K562 (cell line): ENCODE data around the gene RAD50. TPM values are rescaled to one million over a fixed set of nuclear protein-coding genes. Genes with fewer than 3 reads are reported as not detected.

Source experiments
- ARNT ChIP-seq, 2 experiments: fragments of 450-650 bp; IDR thresholded peaks; 2 replicates each; pipeline ENCODE4 v1.6.1; 2016; ENCODE audit warnings: mild to moderate bottlenecking in 1 of 2
- E2F3 ChIP-seq: fragments of 250-450 bp; sonication (Bioruptor Pico); IDR thresholded peaks from 2 replicates; pipeline ENCODE4 v1.4.0; 2020; ENCODE audit warnings: mild to moderate bottlenecking
- E2F6 ChIP-seq, 2 experiments: IDR thresholded peaks; 2 replicates each; pipeline ENCODE4 v1.6.1; 2011; ENCODE audit warnings: borderline replicate concordance in 1 of 2, control low read depth in 1 of 2, low read depth in 1 of 2, low read length in 1 of 2, mild to moderate bottlenecking in 1 of 2, mixed read lengths in 1 of 2, moderate library complexity in 1 of 2; ENCODE audit not compliant: insufficient read depth in 1 of 2, insufficient read length in 1 of 2, poor library complexity in 1 of 2, severe bottlenecking in 1 of 2; ENCODE audit errors: extremely low read depth in 1 of 2
- FIP1L1 ChIP-seq: fragments of 200-400 bp; formaldehyde crosslinking; IDR thresholded peaks from 2 replicates; pipeline ENCODE4 v1.6.1; 2018; ENCODE audit warnings: mild to moderate bottlenecking, low read depth, low read length; ENCODE audit not compliant: poor library complexity, severe bottlenecking
- FOXJ2 ChIP-seq: fragments of 200-800 bp; sonication (Bioruptor generic); IDR thresholded peaks from 2 replicates; pipeline ENCODE4 v1.6.1; 2016; ENCODE audit warnings: missing genetic modification characterization, missing compliant biosample characterization
- KLF13 ChIP-seq: fragments of 450-650 bp; IDR thresholded peaks from 2 replicates; pipeline ENCODE4 v1.6.1; 2016; ENCODE audit warnings: missing genetic modification characterization, low read depth, mild to moderate bottlenecking, missing compliant biosample characterization, moderate library complexity, borderline replicate concordance
- MAFK ChIP-seq: IDR thresholded peaks from 2 replicates; pipeline ENCODE4 v1.6.1; 2011; ENCODE audit warnings: low read length, improper control_type of control experiment
- MEIS2 ChIP-seq: fragments of 450-650 bp; IDR thresholded peaks from 2 replicates; pipeline ENCODE4 v1.6.1; 2014; ENCODE audit warnings: mild to moderate bottlenecking; ENCODE audit not compliant: partially characterized antibody
- NCOR1 ChIP-seq: fragments of 450-650 bp; IDR thresholded peaks from 2 replicates; pipeline ENCODE4 v1.6.1; 2016; ENCODE audit warnings: mild to moderate bottlenecking, moderate library complexity
- NONO ChIP-seq, 2 experiments: fragments of 200-400 bp in 1 of 2; fragments of 450-650 bp in 1 of 2; formaldehyde crosslinking in 1 of 2; IDR thresholded peaks; 2 replicates each; pipeline ENCODE4 v1.6.1; 2017; ENCODE audit warnings: low read depth in 2 of 2, mild to moderate bottlenecking in 2 of 2, moderate library complexity in 2 of 2, low read length in 1 of 2
- OTX1 ChIP-seq: fragments of 450-650 bp; formaldehyde crosslinking; IDR thresholded peaks from 2 replicates; pipeline ENCODE4 v1.4.0; 2022; ENCODE audit warnings: mild to moderate bottlenecking
- PHF21A ChIP-seq: fragments of 450-650 bp; IDR thresholded peaks from 2 replicates; pipeline ENCODE4 v1.6.1; 2017; ENCODE audit warnings: low read depth, borderline replicate concordance
- RBM14 ChIP-seq: fragments of 200-400 bp; formaldehyde crosslinking; IDR thresholded peaks from 2 replicates; pipeline ENCODE4 v1.6.1; 2018; ENCODE audit warnings: low read depth, mild to moderate bottlenecking, low read length, moderate library complexity, borderline replicate concordance; ENCODE audit not compliant: insufficient read depth
- RBM39 ChIP-seq: fragments of 200-400 bp; formaldehyde crosslinking; optimal IDR thresholded peaks from 2 replicates; pipeline ENCODE3; 2018; ENCODE audit warnings: low read depth, low read length
- ZBED1 ChIP-seq: IDR thresholded peaks from 2 replicates; pipeline ENCODE4 v1.6.1; 2014
- ZNF174 ChIP-seq: fragments of 250-450 bp; sonication (Bioruptor Pico); IDR thresholded peaks from 2 replicates; pipeline ENCODE4 v1.4.0; 2020; ENCODE audit warnings: mild to moderate bottlenecking
- ZNF212 ChIP-seq: fragments of 450-650 bp; formaldehyde crosslinking; IDR thresholded peaks from 2 replicates; pipeline ENCODE4 v1.4.0; 2020; ENCODE audit warnings: mild to moderate bottlenecking
- ZNF583 ChIP-seq: fragments of 250-450 bp; sonication (Bioruptor Pico); IDR thresholded peaks from 2 replicates; pipeline ENCODE4 v1.4.0; 2020
- ZNF76 ChIP-seq: fragments of 250-450 bp; sonication (Bioruptor Pico); IDR thresholded peaks from 2 replicates; pipeline ENCODE4 v1.4.0; 2020; ENCODE audit warnings: mild to moderate bottlenecking, moderate library complexity, borderline replicate concordance
- ZNF77 ChIP-seq: fragments of 250-450 bp; sonication (Bioruptor Pico); IDR thresholded peaks from 2 replicates; pipeline ENCODE4 v1.5.0; 2020
- ZNF830 ChIP-seq: fragments of 250-450 bp; sonication (Bioruptor Pico); IDR thresholded peaks from 2 replicates; pipeline ENCODE4 v1.5.0; 2021; ENCODE audit warnings: mild to moderate bottlenecking
- polyA plus RNA-seq, 8 experiments: library from polyadenylated mRNA; depleted of rRNA in 4 of 8; stranded (reverse) in 5 of 8; unstranded in 3 of 8; fragments of >200 nt; fragmentation: Nextera tagmentation in 2 of 8; fragmentation: Illumina TruSeq in 1 of 8; extraction: Ambion mirVana in 2 of 8; extraction: Trizol in 1 of 8; gene quantifications; 2 replicates each; pipeline versions ENCODE4 v1.2.1 to v1.2.3, GENCODE V29; 2011 to 2014; ENCODE audit warnings: inconsistent platforms in 1 of 8, missing spikeins in 1 of 8
- total RNA-seq, 7 experiments: library from RNA; depleted of rRNA in 6 of 7; stranded (reverse); fragments of >200 nt in 6 of 7; fragmentation: Illumina TruSeq in 2 of 7; extraction: Trizol in 2 of 7; gene quantifications; 2 replicates each; pipeline versions ENCODE4 v1.2.1 to v1.2.3, GENCODE V29; 2011 to 2021; ENCODE audit warnings: low replicate concordance in 1 of 7
- TF ChIP-seq, protein P1 (sequence below): fragments of 250-450 bp; sonication (Bioruptor Pico); IDR thresholded peaks from 2 replicates; pipeline ENCODE4 v1.4.0; 2020; ENCODE audit warnings: mild to moderate bottlenecking
- TF ChIP-seq, protein P2 (sequence below): sonication (generic); formaldehyde crosslinking; IDR thresholded peaks from 2 replicates; pipeline ENCODE4 v1.8.0; 2023; ENCODE audit warnings: mild to moderate bottlenecking, missing genetic modification reagents
- TF ChIP-seq, protein P3 (sequence below): fragments of 250-450 bp; sonication (Bioruptor Pico); IDR thresholded peaks from 2 replicates; pipeline ENCODE4 v1.8.0; 2021; ENCODE audit warnings: borderline replicate concordance, mild to moderate bottlenecking, moderate library complexity; ENCODE audit not compliant: poor library complexity, severe bottlenecking

Gene RAD50
- total and polyA plus RNA-seq, 9 of the 15 experiments (the other 6 are each of a cell fraction or from before 2014, with no cell fraction given): 15.3 to 74.2 (median 44.1) TPM

- TF ChIP-seq FOXJ2 (tag) (peak; percentile 64; the same call in 1 of the 2 replicates), ZNF583 (CRISPR knock-in tag) (0 out of 2 replicates have a peak, but pooled peaks have one; percentile 30), E2F6 (IDR thresholded peaks at IDR 0.05; ENCODE audit: borderline replicate concordance in 1 of 2, extremely low read depth in 1 of 2, insufficient read depth in 1 of 2, insufficient read length in 1 of 2, low read depth in 1 of 2, low read length in 1 of 2, poor library complexity in 1 of 2, severe bottlenecking in 1 of 2) (peak; percentile 97 to 98), NONO (IDR thresholded peaks at IDR 0.05; ENCODE audit: low read depth in 2 of 2, low read length in 1 of 2) (0 out of 4 replicates have a peak, but pooled peaks have one; percentile 16 to 23), FIP1L1 (peak; percentile 80), ZNF212 (CRISPR knock-in tag) (no peak), ZBED1 (peak; percentile 61; the same call in 1 of the 2 replicates), MEIS2 (peak; percentile 52), ZNF77 (no peak), OTX1 (CRISPR knock-in tag) (no peak), RBM39 (no peak), NCOR1 (0 out of 2 replicates have a peak, but pooled peaks have one; percentile 7), MAFK (no peak), KLF13 (tag) (0 out of 2 replicates have a peak, but pooled peaks have one; percentile 19), ZNF76 (CRISPR knock-in tag) (peak; percentile 89; the same call in 1 of the 2 replicates), ZNF174 (CRISPR knock-in tag) (0 out of 2 replicates have a peak, but pooled peaks have one; percentile 65), ZNF830 (CRISPR knock-in tag) (no peak), E2F3 (peak; percentile 75), ARNT (IDR thresholded peaks at IDR 0.05) (peak in 1 of 2 experiments; percentile 54; a peak in 1 of 4 replicates), PHF21A (peak; percentile 72), RBM14 (no peak)
- TF ChIP-seq, protein P1, sequence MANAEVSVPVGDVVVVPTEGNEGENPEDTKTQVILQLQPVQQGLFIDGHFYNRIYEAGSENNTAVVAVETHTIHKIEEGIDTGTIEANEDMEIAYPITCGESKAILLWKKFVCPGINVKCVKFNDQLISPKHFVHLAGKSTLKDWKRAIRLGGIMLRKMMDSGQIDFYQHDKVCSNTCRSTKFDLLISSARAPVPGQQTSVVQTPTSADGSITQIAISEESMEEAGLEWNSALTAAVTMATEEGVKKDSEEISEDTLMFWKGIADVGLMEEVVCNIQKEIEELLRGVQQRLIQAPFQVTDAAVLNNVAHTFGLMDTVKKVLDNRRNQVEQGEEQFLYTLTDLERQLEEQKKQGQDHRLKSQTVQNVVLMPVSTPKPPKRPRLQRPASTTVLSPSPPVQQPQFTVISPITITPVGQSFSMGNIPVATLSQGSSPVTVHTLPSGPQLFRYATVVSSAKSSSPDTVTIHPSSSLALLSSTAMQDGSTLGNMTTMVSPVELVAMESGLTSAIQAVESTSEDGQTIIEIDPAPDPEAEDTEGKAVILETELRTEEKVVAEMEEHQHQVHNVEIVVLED (CRISPR knock-in tag): peak; percentile 85
- TF ChIP-seq, protein P2, sequence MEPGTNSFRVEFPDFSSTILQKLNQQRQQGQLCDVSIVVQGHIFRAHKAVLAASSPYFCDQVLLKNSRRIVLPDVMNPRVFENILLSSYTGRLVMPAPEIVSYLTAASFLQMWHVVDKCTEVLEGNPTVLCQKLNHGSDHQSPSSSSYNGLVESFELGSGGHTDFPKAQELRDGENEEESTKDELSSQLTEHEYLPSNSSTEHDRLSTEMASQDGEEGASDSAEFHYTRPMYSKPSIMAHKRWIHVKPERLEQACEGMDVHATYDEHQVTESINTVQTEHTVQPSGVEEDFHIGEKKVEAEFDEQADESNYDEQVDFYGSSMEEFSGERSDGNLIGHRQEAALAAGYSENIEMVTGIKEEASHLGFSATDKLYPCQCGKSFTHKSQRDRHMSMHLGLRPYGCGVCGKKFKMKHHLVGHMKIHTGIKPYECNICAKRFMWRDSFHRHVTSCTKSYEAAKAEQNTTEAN: peak; percentile 54; the same call in 1 of the 2 replicates
- TF ChIP-seq, protein P3, sequence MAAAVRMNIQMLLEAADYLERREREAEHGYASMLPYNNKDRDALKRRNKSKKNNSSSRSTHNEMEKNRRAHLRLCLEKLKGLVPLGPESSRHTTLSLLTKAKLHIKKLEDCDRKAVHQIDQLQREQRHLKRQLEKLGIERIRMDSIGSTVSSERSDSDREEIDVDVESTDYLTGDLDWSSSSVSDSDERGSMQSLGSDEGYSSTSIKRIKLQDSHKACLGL (CRISPR knock-in tag): peak; percentile 87
Measured at GRCh38 chr5:132556763-132557477, at the start of gene RAD50 (continued).
